TTC549 (cell line): ENCODE measurements around the gene MYO7A.
"Not testable (repeated sequence)": the region's sequence is repeated elsewhere in the genome, so short reads cannot be mapped to it uniquely, and the experiment has no call there.

Experiments used
- FAIRE-seq: peaks from 2 replicates; lab custom pipeline; 2012; peaks lifted over from hg19 to GRCh38; lab: Jason Lieb, UNC

The MYO7A gene

GRCh38 chr11:77093056-77093891, 34.8 kb upstream of the MYO7A start:
- no peak for FAIRE-seq

GRCh38 chr11:77093987-77094840, 33.8 kb upstream of the MYO7A start:
- FAIRE-seq = no peak

GRCh38 chr11:77094841-77095365, 33.1 kb upstream of the MYO7A start:
- FAIRE-seq = no peak

- FAIRE-seq = no peak
These were observed 32.2 kb upstream of the MYO7A start for GRCh38 chr11:77095551-77096490.

- FAIRE-seq = no peak
These were observed 31.4 kb upstream of the MYO7A start for GRCh38 chr11:77096591-77097019.

GRCh38 chr11:77097180-77097579, 30.9 kb upstream of the MYO7A start:
- not testable (repeated sequence) for FAIRE-seq

GRCh38 chr11:77100166-77101042, 27.6 kb upstream of the MYO7A start:
- FAIRE-seq = no peak

GRCh38 chr11:77101043-77101537, 27.0 kb upstream of the MYO7A start:
- FAIRE-seq = no peak

- no peak for FAIRE-seq
These were observed 25.5 kb upstream of the MYO7A start, which contains the start of gene OMP for GRCh38 chr11:77102246-77103210. TSS of gene OMP (plus strand) at chr11:77102840. CDS start at chr11:77102840, 0 bp downstream.

GRCh38 chr11:77103319-77103718, 24.7 kb upstream of the MYO7A start:
- no peak for FAIRE-seq

- FAIRE-seq = no peak
These were observed 23.3 kb upstream of the MYO7A start for GRCh38 chr11:77104727-77105126.

- FAIRE-seq = no peak
These were observed 21.7 kb upstream of the MYO7A start for GRCh38 chr11:77106321-77106720.

GRCh38 chr11:77106759-77107158, 21.3 kb upstream of the MYO7A start:
- no peak for FAIRE-seq

- no peak for FAIRE-seq
These were observed 20.1 kb upstream of the MYO7A start for GRCh38 chr11:77107950-77108349.

- no peak for FAIRE-seq
These were observed 19.6 kb upstream of the MYO7A start for GRCh38 chr11:77108436-77108835.

GRCh38 chr11:77109236-77110019, 18.6 kb upstream of the MYO7A start:
- FAIRE-seq = no peak

- FAIRE-seq = no peak
These were observed 17.2 kb upstream of the MYO7A start for GRCh38 chr11:77110836-77111235.

- FAIRE-seq = no peak
These were observed 16.8 kb upstream of the MYO7A start for GRCh38 chr11:77111277-77111676.

- no peak for FAIRE-seq
These were observed 16.1 kb upstream of the MYO7A start for GRCh38 chr11:77111946-77112345.
